HCT116 (cell line): ENCODE data around the gene HOXC13. TPM values are rescaled to one million over a fixed set of nuclear protein-coding genes. Genes with fewer than 3 reads are reported as not detected.

ENCODE experiments used
- ATAC-seq: fragments of 200-7000 bp; cut with Tn5 transposase; 2 replicates; pipeline ENCODE4 v1.9.1; 2020; ENCODE audit warnings: mild to moderate bottlenecking, moderate library complexity
- BruUV-seq: library from RNA; stranded (reverse); fragments of 400-500 nt; replicated peaks from 2 replicates; lab custom pipeline; 2021; lab: Mats Ljungman, UMichigan
- CTCF ChIA-PET: fragments of 300-600 bp; sonication (Branson Sonifier 250); formaldehyde crosslinking; loops from one replicate; lab custom pipeline; 2021; ENCODE audit warnings: antibody characterized with exemption; lab: Charles Lee
- POLR2A ChIA-PET: fragments of 300-600, 350-600 bp; sonication (Branson Sonifier 250); formaldehyde crosslinking; loops from one replicate; lab custom pipeline; 2021; ENCODE audit warnings: antibody characterized with exemption; lab: Charles Lee
- RAD21 ChIA-PET, 2 experiments: fragments of 300-600 bp; sonication (Branson Sonifier 250); formaldehyde crosslinking; loops; one replicate each; lab custom pipeline; 2023; ENCODE audit warnings: low total read pairs in 2 of 2; ENCODE audit not compliant: uncharacterized antibody in 2 of 2, unreplicated experiment in 2 of 2, low non-redundant PET in 1 of 2; lab: Charles Lee
- DNase-seq: peaks from one replicate; pipeline ENCODE4 v3.0.0-alpha.2; 2010; ENCODE audit warnings: low read depth, low spot score
- H2AFZ ChIP-seq: fragments of 200-600 bp; shearing (Covaris generic), sonication (generic); 2 replicates; pipeline ENCODE4 v1.6.1; 2017; ENCODE audit warnings: low read depth, mixed run types, mixed read lengths, antibody characterized with exemption, low read length; ENCODE audit not compliant: poor library complexity, severe bottlenecking
- H3K27ac ChIP-seq: 2 replicates; pipeline ENCODE4 v1.5.1; 2012; ENCODE audit warnings: low read depth, low read length
- H3K27me3 ChIP-seq: fragments of 200-600 bp; sonication (generic); 2 replicates; pipeline ENCODE4 v1.6.1; 2016; ENCODE audit warnings: mixed run types, low read length, mixed read lengths; ENCODE audit not compliant: insufficient read depth
- H3K36me3 ChIP-seq, 2 experiments: fragments of 200-500 bp in 1 of 2; fragments of 200-600 bp in 1 of 2; sonication (Bioruptor generic) in 1 of 2; sonication (generic) in 1 of 2; 2 replicates each; pipeline versions ENCODE4 v1.5.1 to v1.6.1; 2014 to 2016; ENCODE audit warnings: low read length in 2 of 2, inconsistent platforms in 1 of 2, mixed read lengths in 1 of 2, mixed run types in 1 of 2; ENCODE audit not compliant: insufficient read depth in 2 of 2, control insufficient read depth in 1 of 2
- H3K4me1 ChIP-seq, 2 experiments: fragments of 200-600 bp in 1 of 2; sonication (generic) in 1 of 2; 2 replicates each; pipeline versions ENCODE4 v1.5.1 to v1.6.1; 2012 to 2017; ENCODE audit warnings: low read length in 2 of 2, inconsistent platforms in 1 of 2, mild to moderate bottlenecking in 1 of 2, mixed read lengths in 1 of 2, mixed run types in 1 of 2, moderate library complexity in 1 of 2; ENCODE audit not compliant: insufficient read depth in 2 of 2, control insufficient read depth in 1 of 2
- H3K4me2 ChIP-seq: fragments of 200-600 bp; sonication (generic); 2 replicates; pipeline ENCODE4 v1.6.1; 2017; ENCODE audit warnings: mixed run types, low read length, mixed read lengths
- H3K4me3 ChIP-seq, 2 experiments: fragments of 200-600 bp in 1 of 2; sonication (generic) in 1 of 2; replicated peaks in 1 of 2; 2 replicates each; pipeline ENCODE4 v1.5.1; 2011 to 2016; ENCODE audit warnings: low read length in 2 of 2, control low read depth in 1 of 2, low read depth in 1 of 2, mild to moderate bottlenecking in 1 of 2, mixed read lengths in 1 of 2, mixed run types in 1 of 2
- H3K79me2 ChIP-seq: fragments of 200-600 bp; sonication (generic); 2 replicates; pipeline ENCODE4 v1.6.1; 2017; ENCODE audit warnings: mild to moderate bottlenecking, mixed run types, low read length, moderate library complexity, mixed read lengths; ENCODE audit not compliant: insufficient read depth
- H3K9ac ChIP-seq: fragments of 200-600 bp; sonication (generic); 2 replicates; pipeline ENCODE4 v1.6.1; 2016; ENCODE audit warnings: low read length, mixed read lengths
- H3K9me2 ChIP-seq: fragments of 200-600 bp; sonication (generic), shearing (Covaris generic); 2 replicates; pipeline ENCODE4 v1.6.1; 2017; ENCODE audit warnings: mixed run types, mild to moderate bottlenecking, moderate library complexity; ENCODE audit not compliant: insufficient read depth
- H3K9me3 ChIP-seq, 2 experiments: fragments of 200-500 bp in 1 of 2; fragments of 200-600 bp in 1 of 2; sonication (Bioruptor generic) in 1 of 2; sonication (generic) in 1 of 2; 2 replicates each; pipeline ENCODE4 v1.6.1; 2014 to 2017; ENCODE audit warnings: low read length in 2 of 2, mixed read lengths in 2 of 2, inconsistent platforms in 1 of 2, low read depth in 1 of 2, mild to moderate bottlenecking in 1 of 2, mixed run types in 1 of 2, moderate library complexity in 1 of 2; ENCODE audit not compliant: control insufficient read depth in 1 of 2, insufficient read depth in 1 of 2
- H4K20me1 ChIP-seq: fragments of 200-600 bp; sonication (generic), shearing (Covaris generic); 2 replicates; pipeline ENCODE4 v1.6.1; 2017; ENCODE audit warnings: mixed run types, mild to moderate bottlenecking, moderate library complexity; ENCODE audit not compliant: insufficient read depth
- CBX3 ChIP-seq: IDR thresholded peaks from 2 replicates; pipeline ENCODE4 v1.6.1; 2012; ENCODE audit warnings: low read depth
- EGR1 ChIP-seq: IDR thresholded peaks from 2 replicates; pipeline ENCODE4 v1.6.1; 2012; ENCODE audit warnings: low read depth
- ELF1 ChIP-seq: IDR thresholded peaks from 2 replicates; pipeline ENCODE4 v1.6.1; 2012; ENCODE audit warnings: low read depth, borderline replicate concordance
- EZH2 ChIP-seq: fragments of 200-600 bp; sonication (generic); IDR thresholded peaks from 2 replicates; pipeline ENCODE4 v1.6.1; 2017; ENCODE audit warnings: antibody characterized with exemption, mixed run types
- EZH2phosphoT487 ChIP-seq: fragments of 200-600 bp; IDR thresholded peaks from 2 replicates; pipeline ENCODE4 v1.6.1; 2018; ENCODE audit warnings: antibody characterized with exemption, borderline replicate concordance
- JUND ChIP-seq: IDR thresholded peaks from 2 replicates; pipeline ENCODE4 v1.6.1; 2012
- RAD21 ChIP-seq: IDR thresholded peaks from 2 replicates; pipeline ENCODE4 v1.6.1; 2012; ENCODE audit warnings: low read depth, mild to moderate bottlenecking
- SIN3A ChIP-seq: IDR thresholded peaks from 2 replicates; pipeline ENCODE4 v1.6.1; 2012; ENCODE audit warnings: low read depth
- SP1 ChIP-seq: IDR thresholded peaks from 2 replicates; pipeline ENCODE4 v1.6.1; 2012; ENCODE audit warnings: low read depth
- SRF ChIP-seq: IDR thresholded peaks from 2 replicates; pipeline ENCODE4 v1.6.1; 2012; ENCODE audit warnings: low read depth
- ZFX ChIP-seq: fragments of 450-650 bp; IDR thresholded peaks from 2 replicates; pipeline ENCODE4 v1.6.1; 2017
- ZNF274 ChIP-seq: fragments of 200-500 bp; sonication (Bioruptor generic); IDR thresholded peaks from 2 replicates; pipeline ENCODE4 v1.6.1; 2014; ENCODE audit warnings: mild to moderate bottlenecking, low read depth, low read length, inconsistent platforms
- intact Hi-C: fragments of 100-400 bp; cut with micrococcal nuclease; formaldehyde crosslinking; loops from 2 replicates; pipeline ENCODE4 v1.10.0; 2022
- total RNA-seq: library from RNA; stranded (reverse); gene quantifications from one replicate; pipeline ENCODE4 v1.2.1, GENCODE V29; 2021; ENCODE audit not compliant: unreplicated experiment
- TF ChIP-seq, protein P1 (sequence below): IDR thresholded peaks from 2 replicates; pipeline ENCODE4 v1.6.1; 2012
- TF ChIP-seq, protein P2 (sequence below), 3 experiments: fragments of 200-600 bp in 1 of 3; sonication (generic) in 1 of 3; IDR thresholded peaks in 2 of 3; conservative IDR thresholded peaks in 1 of 3; 2 replicates each; pipeline ENCODE4 v1.5.1; 2012 to 2017; ENCODE audit warnings: low read depth in 2 of 3, low read length in 2 of 3, antibody characterized with exemption in 1 of 3, borderline replicate concordance in 1 of 3, control low read depth in 1 of 3, mild to moderate bottlenecking in 1 of 3, mixed read lengths in 1 of 3, mixed run types in 1 of 3, moderate library complexity in 1 of 3; ENCODE audit not compliant: insufficient read depth in 1 of 3
- TF ChIP-seq, protein P3 (sequence below): IDR thresholded peaks from 2 replicates; pipeline ENCODE4 v1.6.1; 2011; ENCODE audit warnings: mild to moderate bottlenecking, low read length, moderate library complexity; ENCODE audit not compliant: insufficient replicate concordance; ENCODE audit errors: extremely low read depth

Gene HOXC13
- total RNA-seq, 1 experiment from 2014 or later: 3.8 TPM

DNA sequence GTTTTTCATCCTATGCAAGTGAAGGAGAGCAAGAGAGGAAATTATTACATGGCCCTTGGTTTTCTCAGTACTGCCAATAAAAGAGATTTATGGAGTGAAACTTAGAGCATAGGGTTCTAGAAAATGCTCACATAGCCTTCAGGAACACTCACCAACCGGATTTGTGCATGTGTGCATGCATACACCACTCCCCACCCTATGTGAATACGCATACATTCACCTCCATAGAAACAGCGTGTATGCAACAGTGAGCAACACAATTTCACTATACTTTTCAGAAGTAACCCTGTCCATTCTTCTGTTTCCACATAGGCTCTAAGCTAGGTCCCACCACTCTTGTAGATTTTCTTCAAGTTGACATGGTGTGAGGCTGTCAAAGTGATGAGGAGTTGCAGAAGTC lies 31.5 kb upstream of the HOXC13 start:
- 0 out of 2 replicates have a peak, but pooled peaks cover 1% of the 10 kb centered on the region for H3K27me3 ChIP-seq
- RAD21 ChIA-PET: no interaction called here
- intact Hi-C loops: no loop called here

DNA sequence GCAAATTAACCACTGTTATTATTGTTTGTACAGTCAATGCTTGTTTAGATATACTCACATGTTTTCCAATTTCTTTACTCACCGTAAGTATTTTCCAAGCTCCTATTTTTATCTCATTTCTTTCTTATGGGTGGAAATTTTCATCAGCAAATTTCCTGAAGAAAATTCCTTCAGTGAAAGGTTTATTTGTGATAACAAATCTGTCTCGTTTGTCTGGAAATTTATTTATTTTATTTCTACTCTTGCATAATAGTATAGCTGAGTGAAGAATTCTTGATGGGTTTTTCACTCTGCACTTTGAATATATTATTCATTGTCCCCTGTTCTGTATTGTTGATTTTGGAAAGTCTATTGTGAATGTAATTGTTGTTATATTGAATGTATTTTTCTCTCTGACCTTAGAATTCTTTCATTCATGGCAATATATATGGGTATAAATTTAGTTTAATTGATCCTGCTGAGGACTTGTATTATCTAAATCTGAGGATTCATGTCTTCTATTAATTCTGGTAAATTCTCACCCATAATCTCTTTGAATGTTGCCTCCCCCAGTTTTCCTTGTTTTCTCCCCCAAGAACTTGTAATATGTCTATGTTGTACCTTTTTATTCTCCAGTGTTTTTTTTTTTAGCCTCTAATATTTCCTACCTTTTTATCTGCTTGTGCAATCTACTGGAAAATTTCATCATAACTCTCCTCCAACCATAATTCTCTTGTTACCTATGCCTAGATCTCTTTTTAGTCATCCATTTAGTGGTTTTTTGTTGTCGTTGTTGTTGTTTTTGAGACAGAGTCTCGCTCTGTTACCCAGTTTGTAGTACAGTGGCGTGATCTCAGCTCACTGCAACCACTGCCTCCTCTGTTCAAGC lies 21.6 kb upstream of the HOXC13 start:
- Histone ChIP-seq H4K20me1 (no peaks in the 10 kb centered on the region), H3K27me3 (0 out of 2 replicates have a peak, but pooled peaks cover 3% of the 10 kb centered on the region), H3K9me2 (no peaks in the 10 kb centered on the region), H3K9me3 (no peaks in the 10 kb centered on the region), H3K4me1 (no peaks in the 10 kb centered on the region), H3K4me3 (no peak overlapping the region), H2AFZ (no peak overlapping the region), H3K79me2 (no peaks in the 10 kb centered on the region), H3K9ac (no peak overlapping the region), H3K27ac (no peak overlapping the region), H3K4me2 (no peak overlapping the region), H3K36me3 (no peaks in the 10 kb centered on the region)
- CTCF ChIA-PET: no interaction called here
- RAD21 ChIA-PET: no interaction called here
- ATAC-seq (no peak), DNase-seq (no peak)
- no TSS peak for BruUV-seq
- POLR2A ChIA-PET: no interaction called here
- intact Hi-C loops: no loop called here
- TF ChIP-seq CBX3 (no peak), EZH2 (no peak), RAD21 (no peak), ELF1 (no peak), ZNF274 (no peak), SIN3A (no peak), ZFX (no peak)
- TF ChIP-seq, protein P1, sequence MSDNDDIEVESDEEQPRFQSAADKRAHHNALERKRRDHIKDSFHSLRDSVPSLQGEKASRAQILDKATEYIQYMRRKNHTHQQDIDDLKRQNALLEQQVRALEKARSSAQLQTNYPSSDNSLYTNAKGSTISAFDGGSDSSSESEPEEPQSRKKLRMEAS: no peak
- TF ChIP-seq, protein P2, sequence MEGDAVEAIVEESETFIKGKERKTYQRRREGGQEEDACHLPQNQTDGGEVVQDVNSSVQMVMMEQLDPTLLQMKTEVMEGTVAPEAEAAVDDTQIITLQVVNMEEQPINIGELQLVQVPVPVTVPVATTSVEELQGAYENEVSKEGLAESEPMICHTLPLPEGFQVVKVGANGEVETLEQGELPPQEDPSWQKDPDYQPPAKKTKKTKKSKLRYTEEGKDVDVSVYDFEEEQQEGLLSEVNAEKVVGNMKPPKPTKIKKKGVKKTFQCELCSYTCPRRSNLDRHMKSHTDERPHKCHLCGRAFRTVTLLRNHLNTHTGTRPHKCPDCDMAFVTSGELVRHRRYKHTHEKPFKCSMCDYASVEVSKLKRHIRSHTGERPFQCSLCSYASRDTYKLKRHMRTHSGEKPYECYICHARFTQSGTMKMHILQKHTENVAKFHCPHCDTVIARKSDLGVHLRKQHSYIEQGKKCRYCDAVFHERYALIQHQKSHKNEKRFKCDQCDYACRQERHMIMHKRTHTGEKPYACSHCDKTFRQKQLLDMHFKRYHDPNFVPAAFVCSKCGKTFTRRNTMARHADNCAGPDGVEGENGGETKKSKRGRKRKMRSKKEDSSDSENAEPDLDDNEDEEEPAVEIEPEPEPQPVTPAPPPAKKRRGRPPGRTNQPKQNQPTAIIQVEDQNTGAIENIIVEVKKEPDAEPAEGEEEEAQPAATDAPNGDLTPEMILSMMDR (IDR thresholded peaks at IDR 0.05 in 2 of 3, conservative IDR thresholded peaks at IDR 0.05 in 1 of 3; ENCODE audit: borderline replicate concordance in 1 of 3, insufficient read depth in 1 of 3, low read depth in 2 of 3, low read length in 2 of 3): no peak

More for the DNA sequence above, 31.5 kb upstream of the HOXC13 start:
- no peaks in the 10 kb centered on the region for H3K9me2 ChIP-seq
- no peaks in the 10 kb centered on the region for H3K4me1 ChIP-seq
- H2AFZ ChIP-seq: no peak overlapping the region
- H3K9me3 ChIP-seq: no peaks in the 10 kb centered on the region
- no peaks in the 10 kb centered on the region for H4K20me1 ChIP-seq
- H3K79me2 ChIP-seq: no peaks in the 10 kb centered on the region
- H3K36me3 ChIP-seq: no peaks in the 10 kb centered on the region
- H3K9ac ChIP-seq: no peak overlapping the region
- ATAC-seq (no peak), DNase-seq (no peak)
- H3K4me2 ChIP-seq: no peak overlapping the region
- ChIA-PET CTCF (no interaction called here), POLR2A (no interaction called here)
- H3K4me3 ChIP-seq: no peak overlapping the region
- BruUV-seq: no TSS peak
- no peak overlapping the region for H3K27ac ChIP-seq
- TF ChIP-seq SP1 (no peak), JUND (no peak), CBX3 (no peak), EGR1 (no peak), EZH2phosphoT487 (no peak), SRF (no peak)
- TF ChIP-seq, protein P3, sequence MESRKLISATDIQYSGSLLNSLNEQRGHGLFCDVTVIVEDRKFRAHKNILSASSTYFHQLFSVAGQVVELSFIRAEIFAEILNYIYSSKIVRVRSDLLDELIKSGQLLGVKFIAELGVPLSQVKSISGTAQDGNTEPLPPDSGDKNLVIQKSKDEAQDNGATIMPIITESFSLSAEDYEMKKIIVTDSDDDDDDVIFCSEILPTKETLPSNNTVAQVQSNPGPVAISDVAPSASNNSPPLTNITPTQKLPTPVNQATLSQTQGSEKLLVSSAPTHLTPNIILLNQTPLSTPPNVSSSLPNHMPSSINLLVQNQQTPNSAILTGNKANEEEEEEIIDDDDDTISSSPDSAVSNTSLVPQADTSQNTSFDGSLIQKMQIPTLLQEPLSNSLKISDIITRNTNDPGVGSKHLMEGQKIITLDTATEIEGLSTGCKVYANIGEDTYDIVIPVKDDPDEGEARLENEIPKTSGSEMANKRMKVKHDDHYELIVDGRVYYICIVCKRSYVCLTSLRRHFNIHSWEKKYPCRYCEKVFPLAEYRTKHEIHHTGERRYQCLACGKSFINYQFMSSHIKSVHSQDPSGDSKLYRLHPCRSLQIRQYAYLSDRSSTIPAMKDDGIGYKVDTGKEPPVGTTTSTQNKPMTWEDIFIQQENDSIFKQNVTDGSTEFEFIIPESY: no peak
